NCI-H128 (cell line): Measurements from ENCODE around the gene ARMC7.
A peak's percentile ranks its signal among the peaks of the same experiment; 100 is the strongest.
"Not testable (repeated sequence)": the region's sequence is repeated elsewhere in the genome, so short reads cannot be mapped to it uniquely, and the experiment has no call there.

ENCODE experiments used
- DNase-seq: peaks from one replicate; lab custom pipeline; 2025; ENCODE audit not compliant: unreplicated experiment; lab: John Stamatoyannopoulos, UW

Gene ARMC7

DNA sequence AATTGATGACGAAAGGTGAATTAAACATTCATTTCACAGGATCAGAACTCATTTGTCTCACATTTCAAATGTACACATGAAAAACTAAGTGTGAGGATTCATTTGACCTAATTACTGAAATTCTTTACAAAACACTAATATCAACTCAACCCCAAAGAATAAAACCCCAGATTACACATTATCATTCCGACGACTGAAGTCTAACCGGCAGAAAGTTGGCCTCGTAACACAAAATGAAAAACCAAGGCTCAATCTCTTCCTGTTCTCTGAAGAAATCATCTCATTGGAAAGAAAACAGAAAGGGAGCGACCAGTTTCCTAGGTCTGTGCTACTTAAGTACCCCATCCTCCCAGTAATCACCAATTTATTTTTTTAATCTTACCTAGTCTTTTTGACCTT, 42.8 kb downstream of the ARMC7 start:
- DNase-seq, result no peak

DNA sequence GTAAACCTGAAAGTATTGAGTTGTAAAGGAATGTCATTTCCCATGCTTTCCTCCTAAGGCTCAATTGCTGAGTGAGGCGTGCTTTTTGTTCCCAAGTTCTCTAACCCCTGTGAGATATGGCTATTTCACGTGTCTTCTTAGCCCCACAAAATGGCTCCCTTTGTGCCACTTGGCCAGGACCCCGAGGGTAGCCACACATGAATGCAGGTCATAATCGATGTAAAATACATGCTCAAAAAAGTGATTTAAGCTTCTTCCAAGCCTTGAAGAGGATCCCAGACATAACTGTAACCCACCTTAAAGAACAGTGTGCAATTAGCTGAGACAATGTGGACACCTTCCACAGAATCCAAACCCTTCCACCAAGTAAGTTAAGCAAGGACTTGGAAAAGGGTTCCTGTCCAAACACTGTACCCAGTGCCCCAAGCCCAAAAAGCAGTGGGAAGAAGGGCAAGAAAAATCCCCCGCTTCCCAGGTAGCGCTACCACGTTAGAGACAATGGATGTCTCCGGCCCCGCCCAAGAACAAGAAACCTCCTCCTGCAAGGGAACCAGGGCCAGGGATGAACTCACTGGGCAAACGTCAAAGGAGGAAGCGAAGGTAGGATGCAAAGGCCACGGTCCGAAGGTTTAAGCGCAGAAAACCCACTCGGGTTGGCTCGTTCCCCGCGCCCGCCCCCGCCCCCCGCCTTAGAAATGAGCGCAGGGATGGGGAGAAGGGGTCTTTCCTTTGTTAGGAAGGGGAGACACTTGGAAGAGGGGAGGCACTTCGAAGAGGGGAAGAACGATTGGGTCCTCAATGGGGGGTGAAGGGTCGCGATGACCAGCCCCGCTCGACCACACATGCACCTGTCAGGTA, 43.4 kb downstream of the ARMC7 start:
- no peak for DNase-seq

DNA sequence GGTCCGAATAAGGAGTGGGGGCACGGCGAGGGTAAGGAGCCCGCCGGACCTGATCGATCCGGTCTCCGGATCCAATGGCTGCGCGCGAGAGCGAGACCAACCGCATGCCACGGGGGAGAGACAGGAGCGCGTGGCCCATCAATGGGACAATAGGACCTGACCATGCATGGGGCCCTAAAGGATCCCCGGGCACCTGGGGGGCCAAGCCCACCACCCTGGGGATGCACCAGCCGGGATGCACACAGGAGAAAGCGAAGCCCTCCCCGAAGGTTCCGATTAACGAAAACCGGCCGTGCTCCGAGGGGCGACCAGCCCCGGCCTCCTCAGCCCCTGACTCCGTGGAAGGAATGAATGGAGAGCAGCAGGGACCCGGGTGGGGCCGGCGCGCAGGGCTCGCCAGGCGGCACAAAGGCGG, 44.0 kb downstream of the ARMC7 start:
- DNase-seq, result no peak

DNA sequence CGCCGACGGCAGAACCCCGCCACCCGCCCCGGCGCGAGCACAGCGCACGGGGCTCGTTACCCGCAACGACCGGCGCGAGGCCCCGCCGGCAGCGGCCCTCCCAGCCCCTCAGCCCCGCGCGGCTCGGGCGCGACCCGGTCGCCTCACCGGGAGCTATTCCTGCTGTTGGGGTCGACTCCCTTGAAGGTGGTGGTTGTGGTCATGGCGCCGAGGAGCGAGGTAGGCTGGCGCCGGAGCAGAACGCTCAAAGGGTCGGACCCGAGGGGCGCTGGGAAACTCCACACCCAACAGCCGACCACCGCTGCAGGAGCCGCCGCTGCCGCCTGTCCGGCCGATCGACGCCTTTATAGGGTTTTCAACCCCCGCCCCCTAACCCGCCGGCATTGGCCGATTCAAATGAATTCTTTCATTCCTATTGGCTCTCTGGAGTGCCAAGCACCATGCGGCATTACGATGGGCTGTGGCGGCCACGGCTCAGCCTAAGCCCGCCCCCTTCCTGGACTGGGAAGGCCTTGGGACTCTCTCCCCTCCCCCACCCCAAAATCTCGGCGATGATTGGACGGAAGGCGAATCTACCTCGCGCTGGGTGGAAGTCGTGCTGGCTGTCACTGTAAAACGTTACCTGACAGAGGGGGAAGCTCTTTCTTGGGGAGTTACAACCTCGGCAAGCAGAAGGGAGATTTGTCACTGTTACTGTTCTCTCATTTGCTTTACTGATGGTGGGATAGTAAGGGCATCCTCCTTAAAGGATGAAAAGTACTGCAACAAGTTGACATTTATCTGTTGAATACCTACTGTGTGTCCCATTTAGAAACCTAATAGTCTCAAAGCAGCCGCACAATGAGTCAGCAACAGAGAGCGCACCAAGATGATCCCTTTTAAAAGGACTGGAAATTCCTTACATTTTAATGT, 44.7 kb downstream of the ARMC7 start, which contains the start of gene JPT1:
JPT1 (minus strand) TSS at position 318 of the 912 bp plus-strand sequence; CDS start at position 203, 115 bp downstream.
- peak; percentile 88 for DNase-seq

DNA sequence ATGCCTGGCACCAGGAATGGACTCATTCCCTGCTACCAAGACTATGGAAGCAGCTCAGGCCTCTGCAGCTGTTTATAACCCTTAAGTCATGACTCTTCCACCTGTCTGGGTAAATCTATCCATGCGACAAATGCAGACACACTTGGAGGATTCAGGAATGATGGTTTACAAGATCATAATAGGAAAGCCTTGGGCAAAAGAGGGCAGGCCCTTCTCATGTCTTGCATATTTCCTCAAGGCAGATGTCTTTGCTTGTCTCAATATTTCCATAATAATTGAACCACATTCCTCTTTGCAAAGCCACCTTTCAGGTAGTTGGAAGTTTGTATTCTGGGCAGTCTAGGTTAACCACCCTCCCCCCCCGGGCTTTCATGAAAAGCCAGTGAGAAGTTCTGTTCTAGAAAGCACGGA, 45.4 kb downstream of the ARMC7 start:
- DNase-seq, result no peak

DNA sequence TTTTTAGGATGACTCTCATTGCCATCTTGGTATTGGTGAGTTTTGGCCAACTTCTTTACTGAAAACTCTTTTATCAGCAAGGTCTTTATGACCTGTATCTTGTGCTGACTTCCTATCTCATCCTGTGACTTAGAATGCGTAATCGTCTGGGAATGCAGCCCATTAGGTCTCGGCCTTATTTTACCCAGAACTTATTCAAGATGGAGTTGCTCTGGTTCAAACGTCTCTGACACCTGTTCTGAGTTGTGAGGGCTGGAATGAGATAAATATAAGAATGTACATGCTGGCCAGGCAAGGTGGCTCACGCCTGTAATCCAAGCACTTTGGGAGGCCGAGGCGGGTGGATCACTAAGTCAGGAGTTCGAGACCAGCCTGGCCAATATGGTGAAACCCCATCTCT, 48.7 kb downstream of the ARMC7 start:
- not testable (repeated sequence) for DNase-seq

DNA sequence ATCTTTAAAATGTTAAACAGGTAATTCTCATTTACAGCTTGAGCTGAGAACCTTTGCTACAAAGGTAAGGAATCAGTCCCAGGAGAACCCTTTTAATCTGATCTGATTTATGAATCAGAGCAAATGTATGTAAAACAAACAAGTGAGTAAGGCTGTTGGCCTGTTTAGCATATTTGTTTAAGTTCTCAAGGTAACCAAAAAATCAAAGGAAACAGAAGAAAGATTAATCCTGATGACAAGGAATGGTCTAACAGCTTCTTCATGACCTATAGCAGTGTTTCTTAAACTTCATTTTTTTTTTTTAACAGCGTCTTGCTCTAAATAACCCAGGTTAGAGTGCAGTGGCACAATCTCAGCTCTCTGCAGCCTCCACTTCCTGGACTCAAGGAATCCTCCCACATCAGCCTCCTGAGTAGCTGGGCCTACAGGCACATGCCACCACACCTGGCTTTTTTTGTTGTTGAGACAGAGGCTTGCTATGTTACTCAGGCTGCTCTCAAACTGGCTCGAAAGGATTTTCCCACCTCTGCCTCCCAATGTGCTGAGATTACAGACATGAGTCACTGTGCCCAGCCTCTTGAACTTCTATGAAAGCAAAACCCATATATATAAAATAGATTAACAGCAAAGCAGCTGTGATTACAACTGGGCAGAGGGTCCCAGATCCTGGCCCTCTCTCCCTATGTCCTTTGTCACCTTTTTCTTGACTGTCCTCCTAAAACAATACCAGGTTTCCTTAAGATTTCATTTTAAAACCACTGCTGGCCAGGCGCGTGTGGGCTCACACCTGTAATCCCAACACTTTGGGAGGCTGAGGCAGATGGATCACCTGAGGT, 49.6 kb downstream of the ARMC7 start:
- no peak for DNase-seq

DNA sequence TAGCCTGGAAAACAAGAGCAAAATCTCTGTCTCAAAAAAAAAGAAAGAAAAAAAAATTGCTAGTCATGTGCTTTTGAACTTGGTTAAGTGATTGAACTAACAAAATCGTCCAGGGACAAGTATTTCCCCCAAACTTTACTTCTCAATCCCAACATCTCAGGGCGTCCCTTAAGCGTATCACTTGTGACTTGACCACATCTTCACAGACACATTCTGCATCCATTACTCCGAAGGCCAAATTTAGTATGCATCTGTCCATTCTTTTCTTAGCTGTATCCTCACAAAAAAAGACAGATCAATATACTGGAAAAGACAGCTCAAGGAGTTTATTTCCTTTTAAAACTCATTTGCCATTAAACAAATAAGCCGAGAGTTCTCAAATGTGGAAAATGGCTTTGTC, 50.4 kb downstream of the ARMC7 start:
- DNase-seq, result no peak

DNA sequence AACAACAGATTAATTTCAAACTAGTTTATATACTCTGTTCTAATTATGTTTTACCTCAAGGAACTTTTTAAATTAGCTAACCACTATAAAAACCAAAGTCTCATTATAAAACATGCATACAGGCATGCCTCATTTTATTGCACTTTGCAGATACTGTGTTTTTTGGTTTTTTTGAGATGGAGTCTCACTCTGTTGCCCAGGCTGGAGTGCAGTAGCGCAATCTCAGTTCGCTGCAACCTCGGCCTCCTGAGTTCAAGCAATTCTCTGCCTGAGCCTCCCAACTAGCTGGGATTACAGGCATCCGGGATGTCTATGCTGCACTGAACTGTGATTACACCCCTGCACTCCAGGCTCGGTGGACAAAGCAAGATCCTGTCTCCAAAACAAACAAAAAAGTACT, 53.3 kb downstream of the ARMC7 start:
- no peak for DNase-seq

DNA sequence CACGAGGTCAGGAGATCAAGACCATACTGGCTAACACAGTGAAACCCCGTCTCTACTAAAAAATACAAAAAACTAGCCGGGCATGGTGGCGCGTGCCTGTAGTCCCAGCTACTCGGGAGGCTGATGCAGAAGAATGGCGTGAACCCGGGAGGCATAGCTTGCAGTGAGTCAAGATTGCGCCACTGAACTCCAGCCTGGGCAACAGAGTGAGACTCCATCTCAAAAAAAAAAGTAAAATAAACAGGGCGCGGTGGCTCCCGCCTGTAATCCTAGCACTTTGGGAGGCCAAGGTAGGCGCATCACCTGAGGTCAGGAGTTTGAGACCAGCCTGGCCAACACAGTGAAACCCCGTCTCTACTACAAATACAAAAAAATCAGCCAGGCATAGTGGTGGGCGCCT, 54.8 kb downstream of the ARMC7 start:
- DNase-seq, result not testable (repeated sequence)

DNA sequence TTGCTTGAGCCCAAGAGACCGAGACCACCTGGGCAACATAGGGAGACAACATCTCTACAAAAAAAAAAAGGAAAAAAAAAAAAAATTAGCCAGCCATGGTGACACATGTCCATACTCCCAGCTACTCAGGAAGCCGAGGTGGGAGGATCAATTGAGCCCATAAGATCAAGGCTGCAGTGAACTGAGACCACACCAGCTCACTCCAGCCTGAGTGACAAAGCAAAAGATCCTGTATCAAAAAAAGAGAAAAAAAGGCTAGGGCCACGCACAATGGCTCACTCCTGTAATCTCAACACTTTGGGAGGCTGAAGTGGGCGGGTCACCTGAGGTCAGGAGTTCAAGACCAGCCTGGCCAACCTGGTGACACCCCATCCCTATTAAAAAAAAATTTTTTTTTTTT, 59.2 kb downstream of the ARMC7 start:
- no peak for DNase-seq

DNA sequence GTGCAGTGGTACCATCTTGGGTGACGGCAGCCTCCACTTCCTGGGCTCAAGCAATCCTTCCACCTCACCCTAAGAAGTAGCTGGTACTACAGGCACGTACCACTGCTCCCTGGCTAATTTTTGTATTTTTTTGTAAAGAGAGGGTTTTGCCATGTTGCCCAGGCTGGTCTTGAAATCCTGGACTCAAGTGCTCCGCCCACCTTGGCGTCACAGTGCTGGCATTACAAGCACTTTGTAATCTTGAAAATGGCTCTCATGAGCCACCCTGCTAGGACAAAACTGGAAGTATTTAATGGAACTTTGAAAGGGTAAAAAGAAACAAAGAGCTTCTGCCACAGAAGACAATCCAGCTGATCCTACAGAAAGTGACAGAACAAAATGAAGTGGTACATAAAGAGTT, 63.8 kb downstream of the ARMC7 start:
- DNase-seq, result no peak

DNA sequence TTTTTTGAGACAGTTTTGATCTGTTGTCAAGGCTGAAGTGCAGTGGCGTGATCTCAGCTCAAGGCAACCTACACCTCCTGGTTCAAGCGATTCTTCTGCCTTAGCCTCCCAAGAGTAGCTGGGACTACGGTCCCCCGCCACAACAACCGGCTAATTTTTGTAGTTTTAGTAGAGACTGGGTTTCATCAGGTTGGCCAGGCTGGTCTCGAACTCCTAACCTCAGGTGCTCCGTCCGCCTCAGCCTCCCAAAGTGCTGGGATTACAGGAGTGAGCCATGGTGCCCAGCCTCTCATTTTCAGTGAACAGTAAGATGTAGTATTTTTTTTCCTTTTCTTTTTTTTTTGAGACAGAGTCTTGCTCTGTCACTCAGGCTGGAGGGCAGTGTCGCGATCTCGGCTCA, 65.2 kb downstream of the ARMC7 start:
- no peak for DNase-seq

DNA sequence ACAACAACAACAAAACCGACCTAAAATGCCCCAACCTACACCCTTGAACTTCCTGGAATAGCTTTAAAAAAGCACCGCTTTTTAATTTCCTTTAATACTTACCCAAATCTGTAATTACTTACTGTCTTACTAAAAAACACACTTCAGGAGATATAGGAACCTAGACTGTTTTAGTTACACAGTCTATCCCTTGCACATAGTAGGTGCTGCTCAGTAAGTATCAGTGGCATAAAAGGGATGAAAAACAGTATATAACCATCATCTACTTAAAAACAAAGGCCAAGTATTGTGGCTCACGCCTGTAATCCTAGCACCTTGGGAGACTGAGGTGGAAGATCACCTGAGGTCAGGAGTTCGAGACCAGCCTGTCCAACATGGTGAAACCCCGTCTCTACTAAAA, 66.9 kb downstream of the ARMC7 start:
- no peak for DNase-seq

DNA sequence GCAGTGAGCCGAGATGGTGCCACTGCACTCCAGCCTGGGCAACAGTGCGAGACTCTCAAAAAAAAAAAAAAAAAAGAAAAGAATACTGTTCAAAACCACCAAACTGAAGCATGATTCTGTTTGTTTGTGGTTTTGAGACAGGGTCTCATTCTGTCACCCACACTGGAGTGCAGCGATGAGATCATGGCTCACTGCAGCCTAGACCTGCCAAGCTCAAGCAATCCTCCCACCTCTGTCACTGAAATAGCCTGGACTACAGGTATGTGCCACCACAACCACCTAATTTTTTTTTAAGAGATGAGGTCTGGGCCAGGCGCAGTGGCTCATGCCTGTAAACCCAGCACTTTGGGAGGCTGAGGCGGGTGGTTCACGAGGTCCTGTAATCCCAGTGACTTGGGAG, 68.7 kb downstream of the ARMC7 start:
- DNase-seq, result no peak
